ENCODE results near the gene PITPNM2. TPM values are rescaled to one million over a fixed set of nuclear protein-coding genes. Genes with fewer than 3 reads are reported as not detected.

Gene PITPNM2
- total and polyA plus RNA-seq, 4 donors = 6.8 to 18.0 (median 10.8) TPM

DNA sequence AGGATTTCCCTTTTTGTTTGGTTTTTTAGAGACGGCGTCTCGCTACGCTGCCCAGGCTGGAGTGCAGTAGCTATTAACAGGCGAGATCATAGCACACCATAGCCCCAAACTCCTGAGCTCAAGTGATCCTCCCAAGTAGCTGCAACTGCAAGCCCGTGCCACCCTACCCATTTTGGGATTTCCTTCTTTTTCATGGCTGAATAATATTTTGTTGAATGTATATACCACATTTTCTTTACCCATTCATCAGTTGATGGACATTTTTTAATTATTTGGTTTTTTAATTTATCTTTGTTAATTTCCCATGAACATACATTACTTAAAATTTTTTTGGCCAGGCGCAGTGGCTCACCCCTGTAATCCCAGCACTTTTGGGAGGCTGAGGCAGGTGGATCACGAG is 15.2 kb downstream of the PITPNM2 start:
- no peak overlapping the region for H3K4me3 ChIP-seq (ENCODE audit: low read depth, low read length)
- H3K36me3 ChIP-seq (ENCODE audit: control insufficient read depth, insufficient read depth, low read length) = no peaks in the 10 kb centered on the region
- H3K9me3 ChIP-seq (ENCODE audit: control insufficient read depth, insufficient read depth, low read length) = no peaks in the 10 kb centered on the region
- H3K4me1 ChIP-seq (ENCODE audit: control insufficient read depth, insufficient read depth, low read length) = peaks cover 18% of the 10 kb centered on the region
- no peak for DNase-seq (ENCODE audit: low read depth in 4 of 6, low spot score in 6 of 6)
- 67% methylated on average over 3 of the region's 8 CpGs for WGBS (ENCODE audit: insufficient coverage)
- H3K27ac ChIP-seq (ENCODE audit: low read depth, low read length) = no peak overlapping the region
- no peaks in the 10 kb centered on the region for H3K27me3 ChIP-seq (ENCODE audit: control insufficient read depth, insufficient read depth, low read length)

DNA sequence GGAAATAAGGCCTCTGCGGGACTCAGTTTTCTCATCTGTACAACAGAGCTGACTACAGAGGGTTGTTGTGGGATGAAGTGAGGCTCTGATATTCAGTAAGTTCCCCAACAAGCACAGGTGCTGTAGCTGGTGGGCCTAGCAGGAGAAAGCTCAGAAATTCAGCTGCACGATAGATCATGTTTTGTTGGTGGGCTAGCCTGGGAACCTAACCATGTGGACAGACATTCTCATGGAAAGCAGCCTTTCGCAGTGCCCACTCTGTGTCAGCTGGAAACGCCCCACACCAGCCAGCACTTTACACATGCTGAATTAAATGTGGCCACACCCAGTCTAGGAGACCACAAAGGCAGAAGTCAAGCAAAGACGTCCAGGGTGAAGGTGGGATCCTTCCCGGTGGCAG is 16.1 kb downstream of the PITPNM2 start:
- no peaks in the 10 kb centered on the region for H3K9me3 ChIP-seq (ENCODE audit: control insufficient read depth, insufficient read depth, low read length)
- H3K27ac ChIP-seq (ENCODE audit: low read depth, low read length) = no peak overlapping the region
- WGBS (ENCODE audit: insufficient coverage) = 94% methylated on average over 3 of the region's 6 CpGs
- H3K27me3 ChIP-seq (ENCODE audit: control insufficient read depth, insufficient read depth, low read length) = no peaks in the 10 kb centered on the region
- no peak for DNase-seq (ENCODE audit: low read depth in 4 of 6, low spot score in 6 of 6)
- H3K36me3 ChIP-seq (ENCODE audit: control insufficient read depth, insufficient read depth, low read length) = no peaks in the 10 kb centered on the region
- no peak overlapping the region for H3K4me3 ChIP-seq (ENCODE audit: low read depth, low read length)
- H3K4me1 ChIP-seq (ENCODE audit: control insufficient read depth, insufficient read depth, low read length) = peaks cover 9% of the 10 kb centered on the region

DNA sequence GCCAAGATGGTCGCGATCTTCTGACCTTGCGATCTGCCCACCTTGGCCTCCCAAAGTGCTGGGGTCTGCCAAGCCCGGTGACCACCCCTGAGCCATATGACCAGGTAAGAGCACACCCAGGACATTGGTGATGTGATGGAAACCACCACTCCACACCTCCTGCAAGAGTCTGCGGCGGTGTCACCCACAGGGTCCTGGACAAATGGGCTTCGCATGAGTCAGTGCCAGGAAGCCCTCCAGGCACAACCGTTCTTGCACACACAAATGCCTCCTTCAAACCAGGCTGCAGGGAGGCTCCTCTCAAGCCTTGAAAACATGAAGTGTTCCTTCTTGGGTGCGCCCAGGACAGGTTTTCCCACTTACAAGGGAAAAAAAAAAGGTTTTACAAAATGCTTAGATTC is 16.6 kb downstream of the PITPNM2 start:
- Histone ChIP-seq H3K9me3 (ENCODE audit: control insufficient read depth, insufficient read depth, low read length) (no peaks in the 10 kb centered on the region), H3K4me3 (ENCODE audit: low read depth, low read length) (no peak overlapping the region), H3K4me1 (ENCODE audit: control insufficient read depth, insufficient read depth, low read length) (peaks cover 8% of the 10 kb centered on the region), H3K27ac (ENCODE audit: low read depth, low read length) (no peak overlapping the region), H3K36me3 (ENCODE audit: control insufficient read depth, insufficient read depth, low read length) (no peaks in the 10 kb centered on the region), H3K27me3 (ENCODE audit: control insufficient read depth, insufficient read depth, low read length) (no peaks in the 10 kb centered on the region)
- no peak for DNase-seq (ENCODE audit: low read depth in 4 of 6, low spot score in 6 of 6)
- 95% methylated on average over 7 of the region's 9 CpGs for WGBS (ENCODE audit: insufficient coverage)

DNA sequence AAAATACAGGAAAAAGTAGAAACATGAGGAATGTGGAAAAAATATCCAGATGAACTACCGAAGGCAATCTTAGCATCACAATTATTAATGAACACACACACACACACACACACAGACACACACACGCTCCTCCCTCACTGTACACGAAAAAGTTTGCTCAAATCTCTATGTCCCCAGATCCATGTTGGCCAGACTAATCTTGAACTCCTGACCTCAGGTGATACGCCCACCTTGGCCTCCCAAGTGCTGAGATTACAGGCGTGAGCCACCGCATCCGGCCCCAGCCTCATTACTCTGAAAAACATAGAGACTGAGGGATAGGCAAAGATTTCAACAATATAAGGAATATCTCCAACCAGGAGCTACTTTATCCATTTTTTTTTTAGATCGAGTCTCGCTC is 17.2 kb downstream of the PITPNM2 start:
- no peak for DNase-seq (ENCODE audit: low read depth in 4 of 6, low spot score in 6 of 6)
- peaks cover 8% of the 10 kb centered on the region for H3K4me1 ChIP-seq (ENCODE audit: control insufficient read depth, insufficient read depth, low read length)
- H3K36me3 ChIP-seq (ENCODE audit: control insufficient read depth, insufficient read depth, low read length) = no peaks in the 10 kb centered on the region
- WGBS (ENCODE audit: insufficient coverage) = 96% methylated on average over 7 of the region's 9 CpGs
- no peaks in the 10 kb centered on the region for H3K27me3 ChIP-seq (ENCODE audit: control insufficient read depth, insufficient read depth, low read length)
- H3K9me3 ChIP-seq (ENCODE audit: control insufficient read depth, insufficient read depth, low read length) = no peaks in the 10 kb centered on the region
- no peak overlapping the region for H3K4me3 ChIP-seq (ENCODE audit: low read depth, low read length)
- H3K27ac ChIP-seq (ENCODE audit: low read depth, low read length) = no peak overlapping the region

DNA sequence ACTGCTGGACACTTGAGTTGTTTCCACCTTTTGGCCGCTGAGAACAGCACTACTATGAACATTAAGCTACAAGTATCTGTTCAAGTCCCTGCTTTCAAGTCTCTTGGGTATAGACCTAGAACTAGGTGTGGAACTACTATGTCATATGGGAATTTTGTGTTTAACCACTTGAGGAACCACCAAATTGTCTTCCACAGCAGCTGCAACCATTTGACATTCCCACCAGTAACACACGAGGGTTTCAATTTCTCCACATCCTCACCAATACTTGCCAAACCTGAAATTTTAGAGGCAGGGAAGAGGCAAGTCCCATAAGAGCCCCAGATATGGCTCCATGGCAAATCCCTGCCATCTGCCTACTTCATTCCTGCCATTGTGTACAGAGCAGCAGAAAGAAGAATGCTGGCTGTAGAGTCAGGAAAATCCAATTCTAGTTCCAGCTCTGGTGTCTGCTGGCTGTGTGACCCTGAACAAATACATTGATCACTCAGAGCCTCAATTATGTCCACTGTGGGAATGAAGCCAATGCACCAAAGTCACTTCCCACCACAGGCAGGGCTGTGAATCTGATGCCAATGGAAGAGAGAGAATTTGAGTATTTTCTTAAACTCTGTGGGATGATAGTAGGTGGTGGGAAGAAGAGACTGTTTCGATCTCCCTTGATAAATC is 17.8 kb downstream of the PITPNM2 start:
- Histone ChIP-seq H3K36me3 (ENCODE audit: control insufficient read depth, insufficient read depth, low read length) (no peaks in the 10 kb centered on the region), H3K4me1 (ENCODE audit: control insufficient read depth, insufficient read depth, low read length) (peaks cover 8% of the 10 kb centered on the region), H3K27ac (ENCODE audit: low read depth, low read length) (no peak overlapping the region), H3K4me3 (ENCODE audit: low read depth, low read length) (no peak overlapping the region), H3K9me3 (ENCODE audit: control insufficient read depth, insufficient read depth, low read length) (no peaks in the 10 kb centered on the region), H3K27me3 (ENCODE audit: control insufficient read depth, insufficient read depth, low read length) (no peaks in the 10 kb centered on the region)
- DNase-seq (ENCODE audit: low read depth in 4 of 6, low spot score in 6 of 6) = no peak
- 75% methylated on average over 1 of the region's 3 CpGs for WGBS (ENCODE audit: insufficient coverage)

DNA sequence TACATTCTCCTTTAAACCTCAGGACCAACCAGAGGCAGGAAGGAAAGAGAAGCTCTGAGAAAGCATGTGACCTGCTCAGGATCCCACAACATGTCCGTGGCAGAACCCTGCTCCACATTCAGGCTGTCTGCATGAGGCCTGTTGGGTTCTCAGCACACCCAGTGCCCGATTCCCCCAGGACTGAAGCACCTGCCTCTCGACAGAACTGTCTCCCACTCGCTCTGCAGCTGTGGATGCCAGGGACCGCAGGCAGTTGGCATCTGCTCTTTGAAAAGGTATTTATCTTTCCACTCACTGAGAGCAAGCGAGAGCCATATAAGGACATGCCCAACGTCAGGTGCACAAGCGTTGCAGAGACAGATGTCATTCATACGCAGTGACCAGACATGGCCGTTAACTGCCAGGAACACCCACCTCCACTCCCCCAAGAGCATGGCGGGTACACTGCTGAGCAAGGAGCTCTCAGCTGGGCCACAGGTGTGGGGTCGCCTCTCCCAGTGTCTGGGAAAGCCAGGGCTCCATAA is 18.9 kb downstream of the PITPNM2 start:
- no peak overlapping the region for H3K27ac ChIP-seq (ENCODE audit: low read depth, low read length)
- no peak overlapping the region for H3K4me3 ChIP-seq (ENCODE audit: low read depth, low read length)
- peaks cover 8% of the 10 kb centered on the region for H3K4me1 ChIP-seq (ENCODE audit: control insufficient read depth, insufficient read depth, low read length)
- no peak for DNase-seq (ENCODE audit: low read depth in 4 of 6, low spot score in 6 of 6)
- WGBS (ENCODE audit: insufficient coverage) = 73% methylated on average over 12 of the region's 12 CpGs
- H3K27me3 ChIP-seq (ENCODE audit: control insufficient read depth, insufficient read depth, low read length) = no peaks in the 10 kb centered on the region
- no peaks in the 10 kb centered on the region for H3K9me3 ChIP-seq (ENCODE audit: control insufficient read depth, insufficient read depth, low read length)
- H3K36me3 ChIP-seq (ENCODE audit: control insufficient read depth, insufficient read depth, low read length) = no peaks in the 10 kb centered on the region

DNA sequence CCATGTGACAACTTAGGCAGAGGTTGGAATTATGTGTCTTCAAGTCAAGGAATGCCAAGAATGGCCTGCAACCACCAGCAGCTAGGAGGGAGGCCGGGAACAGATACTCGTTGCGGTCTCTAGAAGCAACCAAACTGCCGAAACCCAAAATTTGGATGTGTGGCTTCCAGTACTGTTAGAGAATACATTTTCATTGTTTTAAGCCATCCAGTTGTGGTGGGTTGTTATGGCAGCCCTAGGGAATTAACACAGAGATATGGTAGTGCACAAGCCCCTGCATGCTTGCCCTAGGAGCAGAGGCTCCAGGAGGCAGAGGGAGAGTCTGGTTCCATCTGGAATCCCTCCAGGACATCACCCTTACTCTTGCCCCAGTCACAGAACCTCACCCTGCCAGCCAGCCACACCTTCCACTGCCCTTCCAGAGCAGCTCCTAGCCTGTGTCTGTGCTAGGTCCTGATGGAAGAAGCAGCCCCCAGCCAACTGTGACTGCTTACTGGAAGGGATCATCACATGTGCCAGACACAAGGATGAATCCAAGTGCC is 19.5 kb downstream of the PITPNM2 start:
- Histone ChIP-seq H3K36me3 (ENCODE audit: control insufficient read depth, insufficient read depth, low read length) (no peaks in the 10 kb centered on the region), H3K27ac (ENCODE audit: low read depth, low read length) (no peak overlapping the region), H3K4me3 (ENCODE audit: low read depth, low read length) (no peak overlapping the region), H3K9me3 (ENCODE audit: control insufficient read depth, insufficient read depth, low read length) (no peaks in the 10 kb centered on the region), H3K4me1 (ENCODE audit: control insufficient read depth, insufficient read depth, low read length) (peaks cover 8% of the 10 kb centered on the region), H3K27me3 (ENCODE audit: control insufficient read depth, insufficient read depth, low read length) (no peaks in the 10 kb centered on the region)
- WGBS (ENCODE audit: insufficient coverage) = 100% methylated on average over 4 of the region's 4 CpGs
- no peak for DNase-seq (ENCODE audit: low read depth in 4 of 6, low spot score in 6 of 6)

DNA sequence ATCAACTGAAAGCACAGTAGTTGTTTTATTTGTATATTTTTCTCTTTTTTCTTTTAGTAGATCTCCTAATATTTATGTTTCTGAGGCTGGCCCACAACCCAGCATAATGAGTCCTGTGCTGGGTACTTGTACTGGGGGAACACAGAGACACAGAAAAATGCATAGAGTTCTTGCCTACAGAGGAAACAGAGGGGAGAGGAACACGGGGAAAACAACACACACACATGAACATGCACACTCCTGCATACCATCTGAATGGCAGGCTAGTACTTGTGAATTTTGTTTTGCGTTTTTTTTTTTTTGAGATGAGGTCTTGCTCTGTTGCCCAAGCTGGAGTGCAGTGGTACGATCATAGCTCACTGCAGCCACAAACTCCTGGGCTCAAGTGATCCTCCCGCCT is 21.3 kb downstream of the PITPNM2 start:
- H3K27ac ChIP-seq (ENCODE audit: low read depth, low read length) = no peak overlapping the region
- no peak for DNase-seq (ENCODE audit: low read depth in 4 of 6, low spot score in 6 of 6)
- peaks cover 8% of the 10 kb centered on the region for H3K4me1 ChIP-seq (ENCODE audit: control insufficient read depth, insufficient read depth, low read length)
- H3K27me3 ChIP-seq (ENCODE audit: control insufficient read depth, insufficient read depth, low read length) = no peaks in the 10 kb centered on the region
- no peak overlapping the region for H3K4me3 ChIP-seq (ENCODE audit: low read depth, low read length)
- 100% methylated on average over 2 of the region's 4 CpGs for WGBS (ENCODE audit: insufficient coverage)
- H3K36me3 ChIP-seq (ENCODE audit: control insufficient read depth, insufficient read depth, low read length) = no peaks in the 10 kb centered on the region
- H3K9me3 ChIP-seq (ENCODE audit: control insufficient read depth, insufficient read depth, low read length) = no peaks in the 10 kb centered on the region

DNA sequence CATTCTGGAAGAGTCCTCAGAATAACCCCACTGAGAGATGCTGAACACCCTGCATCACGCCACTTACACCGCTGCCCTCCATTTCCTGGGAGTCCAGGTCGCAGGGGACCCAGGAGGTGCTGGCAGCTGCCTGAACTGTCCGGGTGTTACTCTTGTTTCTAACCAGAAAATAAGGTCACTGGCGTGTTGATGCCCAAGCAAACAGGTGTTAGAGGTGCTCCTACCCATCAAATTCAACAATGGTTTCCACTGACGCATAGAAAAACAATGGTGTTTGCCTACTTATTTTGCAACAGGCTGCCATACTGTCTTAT is 23.8 kb downstream of the PITPNM2 start:
- Histone ChIP-seq H3K4me1 (ENCODE audit: control insufficient read depth, insufficient read depth, low read length) (peaks cover 8% of the 10 kb centered on the region), H3K9me3 (ENCODE audit: control insufficient read depth, insufficient read depth, low read length) (no peaks in the 10 kb centered on the region), H3K36me3 (ENCODE audit: control insufficient read depth, insufficient read depth, low read length) (no peaks in the 10 kb centered on the region), H3K4me3 (ENCODE audit: low read depth, low read length) (no peak overlapping the region), H3K27me3 (ENCODE audit: control insufficient read depth, insufficient read depth, low read length) (no peaks in the 10 kb centered on the region), H3K27ac (ENCODE audit: low read depth, low read length) (no peak overlapping the region)
- 82% methylated on average over 5 of the region's 6 CpGs for WGBS (ENCODE audit: insufficient coverage)
- no peak for DNase-seq (ENCODE audit: low read depth in 4 of 6, low spot score in 6 of 6)
